Medulla oblongata (tissue), 1 donor: ENCODE data around the gene A1CF.

Experiments
- DNase-seq: peaks from one replicate; pipeline ENCODE4 v3.0.0-alpha.2; 2015; ENCODE audit errors: extremely low spot score

Gene A1CF

DNA sequence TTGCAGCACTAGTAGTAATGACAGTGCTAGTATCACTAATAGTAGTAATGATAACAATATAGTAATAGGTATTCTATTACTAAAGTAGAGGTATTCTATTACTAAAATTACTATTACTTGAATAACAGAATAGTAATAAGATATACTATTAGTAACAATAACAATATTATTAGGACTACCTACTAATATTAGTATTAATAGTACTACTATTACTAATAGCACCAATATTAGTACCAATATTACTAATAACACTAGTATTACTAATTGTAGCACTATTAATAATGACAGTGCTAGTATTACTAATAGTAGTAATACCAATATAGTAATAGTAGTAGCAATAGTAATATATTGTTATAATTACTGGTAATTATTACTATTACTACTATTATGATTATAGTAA is 24.1 kb downstream of the A1CF start:
- DNase-seq = no peak

DNA sequence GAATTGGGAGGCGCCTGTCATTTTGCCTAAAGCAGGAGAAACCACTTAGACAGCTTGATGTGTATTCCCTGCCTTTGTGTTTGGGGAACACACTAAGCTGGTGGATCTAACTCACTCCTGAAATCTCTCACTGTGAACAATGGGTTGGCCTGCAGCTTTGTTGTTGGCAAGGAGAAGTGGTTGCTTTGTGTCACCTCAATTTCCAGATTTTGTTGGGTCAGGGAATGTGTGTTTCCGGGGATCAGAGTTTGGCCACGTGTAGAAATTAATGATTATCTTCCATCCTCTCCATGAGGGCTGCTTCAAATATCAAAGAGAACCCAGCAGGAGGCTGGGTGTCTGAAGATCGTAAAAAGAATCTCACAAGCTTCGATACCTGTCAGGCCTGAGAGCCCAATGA is 27.8 kb downstream of the A1CF start:
- DNase-seq = no peak

GRCh38 chr10:50855461-50855860 is 30.0 kb downstream of the A1CF start:
- DNase-seq = no peak

DNA sequence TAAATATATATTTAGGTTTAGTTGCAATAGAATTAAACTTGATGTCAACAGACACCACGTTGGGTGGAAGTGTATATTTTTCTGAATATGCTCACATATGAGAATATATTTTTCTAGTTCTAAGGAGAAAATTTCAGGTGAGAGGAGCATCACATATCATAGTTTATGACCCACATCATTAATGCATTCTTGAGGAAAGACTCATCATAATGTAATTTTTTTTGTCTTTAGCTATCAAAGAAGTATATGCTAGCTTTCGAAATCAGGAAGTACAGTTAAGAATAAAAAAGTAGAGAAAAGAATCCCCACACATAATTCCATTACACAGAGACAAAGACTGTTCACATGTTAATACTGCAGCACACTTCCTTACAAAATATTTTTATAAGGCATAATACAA is 30.4 kb downstream of the A1CF start:
- DNase-seq = no peak

GRCh38 chr10:50853557-50853956 is 31.9 kb downstream of the A1CF start:
- no peak for DNase-seq

DNA sequence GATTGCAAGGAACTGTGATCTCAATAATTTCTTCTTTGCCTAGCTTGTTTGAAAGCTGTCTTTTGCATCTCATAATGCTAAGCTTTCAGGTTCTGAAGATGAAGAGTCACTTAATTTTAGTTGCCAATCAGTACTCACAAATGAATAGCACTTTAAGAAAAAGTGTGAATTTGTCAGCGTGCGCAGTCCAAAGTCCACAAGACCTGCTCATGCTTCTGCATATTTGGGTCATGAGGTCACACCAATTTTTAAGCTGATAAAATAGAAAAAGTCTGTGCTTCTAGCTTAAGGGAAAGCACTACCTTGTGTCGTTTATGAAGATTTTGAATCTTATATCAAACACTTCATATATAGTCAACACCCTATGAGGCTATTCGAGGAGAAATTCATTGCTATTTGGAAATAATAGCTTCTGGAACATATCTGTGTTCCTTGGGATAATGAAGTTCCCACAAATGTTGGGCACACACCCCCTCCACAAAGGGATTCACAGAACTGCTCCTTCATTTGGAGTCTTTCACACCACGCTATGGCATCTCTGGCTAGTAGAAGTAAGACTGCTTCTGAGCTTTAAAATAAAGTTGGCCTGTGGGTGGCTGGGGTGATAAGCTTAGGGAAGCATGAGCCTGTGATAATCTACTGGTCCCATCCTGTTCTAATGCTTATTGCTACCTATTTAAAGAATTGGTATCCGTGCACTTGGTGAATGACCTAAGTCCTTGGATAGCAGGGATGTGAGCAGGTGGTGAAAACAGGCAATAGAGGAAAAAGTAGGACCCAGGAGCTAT is 33.3 kb downstream of the A1CF start:
- DNase-seq = no peak

DNA sequence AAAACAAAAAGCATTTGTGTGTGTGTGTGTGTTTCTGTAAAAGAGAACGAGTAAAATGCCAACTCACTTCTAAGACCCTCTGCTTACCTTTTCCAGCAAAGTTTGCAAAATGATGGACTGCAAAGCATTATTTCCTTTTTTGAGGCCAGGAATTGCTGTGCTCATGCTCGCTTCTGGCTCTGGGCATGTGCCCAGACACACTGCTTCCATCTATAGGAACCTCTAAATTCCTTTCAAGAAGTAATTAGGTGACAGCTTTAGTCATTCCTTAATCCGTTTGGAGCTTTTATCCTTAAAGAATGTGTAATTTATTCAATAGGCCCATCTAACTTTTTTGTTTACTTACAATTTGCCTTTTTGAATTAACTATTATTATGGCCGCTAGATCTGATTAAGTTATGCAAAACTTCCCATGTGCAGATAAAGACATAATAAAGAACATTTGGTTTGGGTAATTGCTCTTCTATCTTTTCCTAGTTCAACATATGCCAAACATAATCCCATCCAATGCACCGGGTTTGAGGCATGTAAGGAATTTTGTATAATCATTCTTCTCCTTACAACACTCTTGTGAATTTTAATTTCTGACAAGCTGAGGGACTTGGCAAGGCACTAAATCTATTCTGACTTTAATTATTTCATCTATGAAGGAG is 34.7 kb downstream of the A1CF start:
- DNase-seq = no peak

GRCh38 chr10:50846753-50847152 is 38.7 kb downstream of the A1CF start:
- no peak for DNase-seq

DNA sequence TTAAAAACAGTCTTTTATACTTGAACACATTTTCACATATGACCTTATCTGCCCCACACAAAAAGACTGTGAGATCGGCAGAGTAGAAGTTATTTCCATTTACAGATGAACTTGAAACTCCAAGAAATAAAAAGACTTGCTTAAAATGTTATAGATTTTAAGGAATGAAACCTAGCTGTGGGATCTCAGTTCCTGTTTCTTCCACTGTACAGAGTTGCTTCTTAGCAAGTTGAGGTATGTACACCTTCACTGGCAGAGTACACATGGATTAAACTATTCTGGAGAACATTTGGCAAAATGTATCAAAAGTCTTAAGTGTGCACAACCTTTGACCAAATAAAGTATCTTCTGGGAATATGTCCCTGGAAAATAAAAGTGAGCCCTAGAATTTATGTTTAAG is 48.3 kb downstream of the A1CF start:
- DNase-seq = no peak

DNA sequence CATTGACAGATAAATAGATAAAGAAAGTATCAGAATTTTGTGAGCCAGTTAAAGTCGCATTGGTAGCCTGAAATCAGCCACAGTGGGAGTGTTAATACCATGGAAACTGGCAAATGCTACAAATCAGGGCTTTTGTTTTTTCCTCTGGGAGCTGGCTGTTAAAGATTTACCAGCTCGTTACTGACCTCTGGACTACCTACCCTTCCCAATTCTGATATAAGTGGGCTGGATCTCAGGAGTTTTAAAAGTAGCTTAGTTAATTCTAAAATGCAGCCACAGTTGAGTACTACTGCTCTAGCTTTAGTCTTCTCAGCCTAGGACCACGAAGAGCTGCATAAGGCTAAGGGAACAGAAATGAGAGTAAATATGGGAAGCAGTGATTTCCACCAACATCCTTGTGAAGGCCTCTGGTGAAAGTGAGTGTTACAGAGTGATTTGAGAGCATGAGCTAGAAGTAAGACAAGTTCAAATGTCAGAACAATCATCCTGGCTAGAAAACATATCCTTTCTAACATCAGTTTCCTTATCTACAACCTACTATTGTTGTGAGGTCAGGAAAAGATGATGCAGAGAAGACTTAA is 53.2 kb downstream of the A1CF start:
- no peak for DNase-seq

- no peak for DNase-seq
Observed at GRCh38 chr10:50830066-50830465, 55.4 kb downstream of the A1CF start.

DNA sequence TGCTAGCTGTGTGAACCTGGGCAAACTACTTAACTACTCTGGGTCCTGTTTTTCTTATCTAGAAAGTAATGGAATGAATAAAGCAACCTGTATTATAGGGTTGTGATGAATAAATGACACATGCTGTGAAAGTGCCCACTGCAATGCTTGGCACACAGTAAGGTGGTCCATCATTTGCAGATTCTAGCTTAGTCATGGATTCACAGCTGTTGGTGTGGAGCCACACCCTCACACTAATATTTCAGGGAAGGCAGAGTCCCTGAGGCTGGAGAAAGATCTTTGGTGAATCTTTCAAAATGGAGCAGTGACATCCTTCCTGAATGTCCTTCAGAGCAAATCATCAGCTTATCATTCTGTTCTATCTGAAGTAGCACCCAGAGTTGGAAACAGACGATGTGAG is 60.6 kb downstream of the A1CF start:
- no peak for DNase-seq

DNA sequence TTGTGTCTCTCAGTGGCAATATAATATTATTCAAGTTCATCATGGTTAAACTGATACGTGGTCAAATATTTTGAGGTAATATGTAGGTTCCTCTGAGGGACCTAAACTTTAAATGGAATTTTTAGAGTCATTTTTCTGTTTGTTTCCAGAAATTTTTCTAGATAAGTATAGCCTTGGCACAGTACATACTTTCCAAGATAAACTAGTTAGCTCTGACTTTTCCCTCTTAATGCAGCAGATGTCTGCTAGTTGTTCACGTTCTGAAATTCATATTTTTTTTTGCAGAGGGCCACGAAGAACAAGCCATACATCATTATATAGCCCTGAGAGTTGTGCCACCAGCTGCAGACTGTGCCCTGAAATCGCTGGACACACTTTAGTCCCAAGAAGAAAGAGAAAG is 61.6 kb downstream of the A1CF start:
- no peak for DNase-seq

DNA sequence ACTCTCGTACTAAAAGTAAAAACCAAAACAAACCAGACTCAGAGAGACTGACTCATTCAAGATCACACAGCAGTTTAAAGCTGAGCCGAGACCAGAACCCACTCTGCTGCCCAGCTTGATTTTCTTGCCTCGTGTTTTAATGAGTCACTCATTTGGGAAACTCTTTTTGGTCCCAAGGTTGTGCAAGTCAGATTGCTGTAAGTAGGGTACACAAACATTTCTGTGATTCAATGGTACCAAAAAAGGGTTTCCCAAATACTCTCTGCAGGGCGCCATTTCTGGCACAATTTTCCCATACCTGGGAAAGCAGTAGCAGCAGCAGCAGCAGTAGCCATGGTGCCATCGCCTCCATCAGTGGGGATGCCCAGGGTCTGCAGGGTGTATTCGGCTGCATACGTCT is 75.8 kb downstream of the A1CF start:
- no peak for DNase-seq

DNA sequence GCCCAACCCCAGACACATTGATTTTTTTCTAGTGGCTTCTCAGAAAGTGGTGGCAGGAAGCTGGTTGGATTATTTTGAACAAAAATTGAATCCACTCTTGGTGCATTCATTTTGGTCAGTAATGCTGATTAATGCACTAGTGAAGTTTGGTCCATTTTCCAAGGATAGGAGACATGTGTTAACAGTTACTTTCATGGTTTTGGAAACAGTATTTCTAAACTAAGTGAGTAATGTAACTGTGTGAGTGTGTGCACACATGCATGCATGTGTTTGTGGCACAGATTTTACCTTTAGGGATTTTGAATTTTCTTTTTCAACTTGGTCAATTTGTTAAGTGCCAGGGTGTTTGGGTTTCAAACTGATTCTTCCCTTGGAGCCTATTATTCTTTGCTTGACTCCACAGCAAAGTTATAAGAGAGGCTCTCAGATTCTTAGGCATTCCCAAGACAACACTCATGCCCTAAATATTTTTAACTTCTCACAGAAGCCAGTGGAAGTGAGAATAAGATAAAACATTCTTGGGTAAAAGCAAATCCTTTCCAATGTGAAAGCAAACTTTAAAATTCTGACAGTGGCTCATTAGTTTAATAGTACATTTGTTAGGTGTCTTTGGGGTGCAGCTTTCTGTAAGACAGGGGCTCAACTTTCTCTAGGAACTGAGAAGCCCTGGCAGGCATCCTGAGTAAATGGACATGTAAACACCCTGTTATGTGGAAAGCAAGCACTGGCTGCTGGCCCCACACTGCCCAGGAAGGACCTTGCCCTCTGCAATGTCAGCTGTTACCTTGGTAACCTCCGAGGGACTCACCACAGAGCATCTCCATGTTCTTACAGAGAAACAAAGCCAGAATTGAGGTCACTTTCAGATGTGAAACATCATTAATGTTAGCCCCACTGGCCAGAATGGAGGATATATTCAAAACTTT is 77.3 kb downstream of the A1CF start:
- DNase-seq = no peak

- no peak for DNase-seq
Observed at GRCh38 chr10:50805981-50806622, 79.3 kb downstream of the A1CF start.

DNA sequence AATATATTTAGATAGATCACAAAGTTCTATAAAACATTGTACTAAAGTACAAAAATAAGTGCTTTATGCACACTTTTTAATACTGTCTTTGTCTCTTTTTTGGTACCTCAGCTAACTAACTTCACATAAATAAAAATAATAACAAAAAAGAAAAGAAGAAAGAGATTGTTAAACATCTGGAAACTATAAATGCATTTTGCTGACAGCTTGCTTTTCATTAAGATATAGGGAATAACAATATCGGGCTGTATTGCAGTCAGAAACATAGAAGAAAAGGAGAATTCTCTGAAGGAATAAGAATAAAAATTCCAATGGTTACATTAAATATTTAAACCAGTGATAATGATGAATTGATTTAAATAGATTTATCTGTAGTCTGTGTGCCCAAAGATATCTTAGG is 85.8 kb downstream of the A1CF start:
- DNase-seq = no peak

- DNase-seq = no peak
Observed at GRCh38 chr10:50798297-50798696, 87.1 kb downstream of the A1CF start.

DNA sequence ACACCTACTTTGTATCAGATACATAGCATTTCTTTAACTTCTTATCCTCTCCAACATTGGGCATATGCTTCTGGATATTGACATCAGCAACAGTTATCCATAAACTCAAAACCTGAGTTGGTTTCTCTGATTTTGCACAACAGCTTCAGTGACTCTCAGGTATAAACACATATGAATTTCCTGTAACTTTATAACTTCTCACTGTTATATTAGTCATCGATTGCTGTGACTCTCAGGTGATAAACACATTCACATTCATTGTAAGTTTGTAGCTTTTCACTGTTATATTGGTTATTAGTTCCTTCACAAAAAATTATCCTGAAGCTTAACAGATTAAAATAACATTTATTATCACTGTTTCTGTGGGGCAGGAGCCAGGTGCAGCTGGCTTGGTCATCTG is 88.7 kb downstream of the A1CF start:
- no peak for DNase-seq

DNA sequence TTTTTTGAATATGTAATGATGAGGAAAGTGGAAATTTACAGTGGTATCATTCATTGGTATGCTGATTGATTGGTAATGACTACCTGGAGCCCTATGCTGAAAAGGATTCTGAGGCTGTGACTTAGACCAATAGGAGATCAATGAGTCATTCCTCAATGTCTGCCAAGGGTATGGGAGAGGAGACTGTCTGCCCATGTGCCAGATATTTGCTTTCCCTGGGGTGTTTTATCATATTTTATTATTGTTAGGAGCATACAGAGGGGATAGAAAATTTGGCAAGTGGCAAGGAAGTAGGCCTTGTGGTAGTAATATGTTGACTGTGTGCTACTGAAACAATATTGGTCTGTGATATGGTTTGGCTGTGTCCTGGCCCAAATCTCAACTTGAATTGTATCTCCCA is 90.9 kb downstream of the A1CF start:
- DNase-seq = no peak
